HFF-Myc (cell line): Measurements from ENCODE around the gene UBR2.

Experiments
- DNase-seq: peaks from one replicate; pipeline ENCODE4 v3.0.0-alpha.2; 2011; ENCODE audit warnings: low read depth; ENCODE audit errors: extremely low read depth
- H3K4me3 ChIP-seq: replicated peaks from 2 replicates; pipeline ENCODE4 v1.5.1; 2011; ENCODE audit warnings: low read depth, mild to moderate bottlenecking, control low read depth, low read length
- CTCF ChIP-seq: IDR thresholded peaks from 2 replicates; pipeline ENCODE4 v1.5.1; 2012; ENCODE audit warnings: mild to moderate bottlenecking, low read depth, low read length, control low read depth; ENCODE audit errors: missing control alignments

Gene UBR2

GRCh38 chr6:42708096-42708495, 144.3 kb downstream of the UBR2 start:
- H3K4me3 ChIP-seq, result no peak overlapping the region
- TF ChIP-seq CTCF, result no peak

GRCh38 chr6:42709871-42710270, 146.0 kb downstream of the UBR2 start:
- no peak for TF ChIP-seq CTCF
- H3K4me3 ChIP-seq, result no peak overlapping the region
- no peak for DNase-seq

More at GRCh38 chr6:42708096-42708495, 144.3 kb downstream of the UBR2 start:
- no peak for DNase-seq

GRCh38 chr6:42710316-42710715, 146.5 kb downstream of the UBR2 start:
- no peak overlapping the region for H3K4me3 ChIP-seq
- no peak for DNase-seq
- no peak for TF ChIP-seq CTCF

GRCh38 chr6:42711930-42712329, 148.1 kb downstream of the UBR2 start:
- no peak for DNase-seq
- no peak overlapping the region for H3K4me3 ChIP-seq
- TF ChIP-seq CTCF, result no peak

GRCh38 chr6:42714098-42714761, 150.4 kb downstream of the UBR2 start:
- TF ChIP-seq CTCF, result no peak
- H3K4me3 ChIP-seq, result no peak overlapping the region
- DNase-seq, result no peak

GRCh38 chr6:42715871-42716270, 152.0 kb downstream of the UBR2 start:
- TF ChIP-seq CTCF, result no peak
- no peak overlapping the region for H3K4me3 ChIP-seq
- no peak for DNase-seq

DNA sequence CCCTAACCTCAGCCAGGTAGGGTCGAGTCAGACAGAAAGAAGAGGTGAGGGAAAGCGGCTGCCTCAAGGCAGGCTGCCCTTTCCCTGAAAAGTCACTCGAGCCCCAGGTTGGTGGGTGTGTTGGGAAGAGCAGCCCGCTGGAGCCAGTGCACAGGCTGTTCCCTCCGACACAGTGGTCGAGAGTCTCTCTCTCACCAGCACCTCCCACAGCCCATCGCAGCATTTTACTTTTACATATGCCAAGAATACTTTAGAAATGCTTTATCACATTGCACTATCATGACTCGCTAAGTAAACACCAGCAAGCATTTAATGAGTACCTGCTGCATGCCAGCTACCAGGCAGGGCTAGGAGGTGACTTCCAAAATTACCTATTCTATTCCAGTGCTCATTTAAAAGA, 156.9 kb downstream of the UBR2 start:
- no peak for TF ChIP-seq CTCF
- no peak for DNase-seq
- H3K4me3 ChIP-seq, result no peak overlapping the region
